HG03025 (cell line): ENCODE measurements around the gene ATP7B.

Source experiments
- ATAC-seq: cut with Tn5 transposase; IDR thresholded peaks from one replicate; pipeline ENCODE4 v1.9.1; 2021; ENCODE audit warnings: mild to moderate bottlenecking, moderate library complexity; ENCODE audit not compliant: unreplicated experiment, low FRiP score

ATP7B gene

DNA sequence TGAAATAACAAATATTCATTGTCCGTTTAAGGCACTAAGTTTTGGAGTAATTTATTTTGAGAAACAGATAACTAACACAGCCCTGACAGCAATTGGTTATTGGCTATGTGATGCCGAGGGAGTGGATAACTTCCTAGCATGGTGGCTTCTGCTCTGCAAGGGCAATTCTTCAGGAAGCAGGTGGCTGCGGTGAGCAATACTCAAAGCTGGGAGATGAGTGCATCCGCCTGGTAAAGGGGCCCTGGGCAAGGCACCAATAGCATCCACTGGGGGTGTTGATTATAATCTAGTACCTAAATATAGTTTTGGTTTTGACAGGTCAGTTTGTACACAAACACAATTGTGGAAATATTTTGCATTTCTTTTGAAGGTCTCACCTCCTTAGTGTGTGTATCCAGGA is 108.5 kb downstream of the ATP7B start:
- ATAC-seq, result no peak

- ATAC-seq, result no peak
Observed at GRCh38 chr13:51900471-51900870, 110.8 kb downstream of the ATP7B start.

- ATAC-seq, result no peak
Observed at GRCh38 chr13:51895906-51896888, 115.1 kb downstream of the ATP7B start.

DNA sequence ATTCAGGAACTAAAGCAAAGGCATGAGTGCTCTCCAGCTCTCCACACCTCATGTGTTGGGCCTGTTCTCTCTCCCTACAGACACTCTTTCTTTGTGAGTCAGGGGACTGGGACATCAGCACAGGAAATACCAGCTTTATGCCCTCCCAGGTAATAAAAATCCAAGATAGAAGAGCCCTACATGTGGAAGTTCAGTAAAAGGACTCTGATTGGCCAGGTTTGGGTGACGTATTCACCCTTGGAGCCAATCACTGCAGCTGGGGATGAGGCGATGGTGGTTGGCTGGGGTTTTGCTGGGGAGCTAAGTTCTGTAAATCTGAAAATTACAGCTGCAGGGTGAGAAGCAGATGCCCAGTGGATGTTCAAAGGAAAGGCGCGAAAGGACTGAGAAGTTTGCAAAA is 117.0 kb downstream of the ATP7B start:
- ATAC-seq, result no peak

DNA sequence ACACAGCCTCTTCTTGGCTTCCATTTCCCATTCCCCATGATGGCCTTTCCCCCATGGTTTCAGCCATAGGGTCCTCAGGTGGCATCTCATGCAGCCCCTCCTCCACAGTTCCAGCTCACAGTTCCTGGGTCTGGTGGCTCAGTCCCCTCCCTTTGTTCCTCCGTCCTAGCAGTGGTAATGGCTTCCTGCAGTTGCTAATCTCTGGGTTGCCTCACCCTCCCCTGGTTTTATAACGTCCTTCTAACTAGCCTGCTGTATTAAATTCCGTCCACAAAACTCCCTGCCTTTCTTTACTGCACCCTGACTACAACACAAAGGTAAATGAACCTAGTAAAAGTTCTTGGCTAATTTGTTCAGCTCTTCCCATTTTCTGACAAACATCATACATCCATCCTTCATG is 118.6 kb downstream of the ATP7B start:
- no peak for ATAC-seq

DNA sequence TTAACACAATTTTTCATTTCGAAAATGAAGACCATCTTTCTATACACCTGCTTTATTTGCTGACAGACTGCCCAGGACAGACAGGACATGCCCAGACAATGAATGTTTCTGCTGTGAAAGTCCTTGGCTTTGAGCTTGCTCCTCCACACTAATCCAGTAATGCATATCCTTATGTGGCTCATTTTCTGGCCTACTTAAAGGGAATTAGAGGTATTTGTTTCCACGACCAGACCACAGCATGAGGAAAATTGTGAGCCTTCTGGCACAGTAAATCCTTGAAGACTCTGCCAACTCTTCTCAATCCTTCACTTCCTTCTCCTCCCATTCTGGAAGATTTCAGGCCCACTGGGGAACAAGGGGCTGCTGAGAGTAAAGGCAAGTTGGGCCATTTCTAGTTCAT is 123.8 kb downstream of the ATP7B start:
- no peak for ATAC-seq

GRCh38 chr13:51885651-51886050 is 125.6 kb downstream of the ATP7B start:
- ATAC-seq, result no peak

GRCh38 chr13:51883226-51883600 is 128.0 kb downstream of the ATP7B start:
- ATAC-seq, result no peak
